ENCODE data around the gene PIM1. TPM values are rescaled to one million over a fixed set of nuclear protein-coding genes. Genes with fewer than 3 reads are reported as not detected.

Gene PIM1
- total RNA-seq, 1 donor: 8.7 TPM

DNA sequence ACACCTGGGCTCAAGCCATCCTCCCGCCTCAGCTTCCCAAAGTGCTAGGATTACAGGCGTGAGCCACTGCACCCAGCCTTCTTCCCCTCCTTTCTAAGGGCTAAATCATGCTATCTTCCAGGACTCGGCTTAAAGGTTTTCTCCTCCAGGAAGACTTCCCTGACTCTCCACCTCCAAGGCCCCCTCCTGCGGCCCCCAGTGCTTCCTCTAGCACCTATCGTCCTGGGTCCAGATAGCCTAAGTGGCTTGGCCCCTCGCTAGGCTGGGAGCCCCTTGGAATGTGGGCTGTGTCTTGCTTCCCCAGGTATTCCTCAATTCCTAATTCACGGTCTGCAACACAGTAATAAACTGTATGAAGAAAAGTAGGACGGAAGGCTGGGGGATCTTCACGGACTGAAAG, 36.7 kb downstream of the PIM1 start:
- DNase-seq (ENCODE audit: low read depth): no peak
- no peak overlapping the region for H3K4me3 ChIP-seq (ENCODE audit: low read depth, low read length)
- TF ChIP-seq CTCF (IDR thresholded peaks at IDR 0.05; ENCODE audit: insufficient read depth, low read length): no peak

DNA sequence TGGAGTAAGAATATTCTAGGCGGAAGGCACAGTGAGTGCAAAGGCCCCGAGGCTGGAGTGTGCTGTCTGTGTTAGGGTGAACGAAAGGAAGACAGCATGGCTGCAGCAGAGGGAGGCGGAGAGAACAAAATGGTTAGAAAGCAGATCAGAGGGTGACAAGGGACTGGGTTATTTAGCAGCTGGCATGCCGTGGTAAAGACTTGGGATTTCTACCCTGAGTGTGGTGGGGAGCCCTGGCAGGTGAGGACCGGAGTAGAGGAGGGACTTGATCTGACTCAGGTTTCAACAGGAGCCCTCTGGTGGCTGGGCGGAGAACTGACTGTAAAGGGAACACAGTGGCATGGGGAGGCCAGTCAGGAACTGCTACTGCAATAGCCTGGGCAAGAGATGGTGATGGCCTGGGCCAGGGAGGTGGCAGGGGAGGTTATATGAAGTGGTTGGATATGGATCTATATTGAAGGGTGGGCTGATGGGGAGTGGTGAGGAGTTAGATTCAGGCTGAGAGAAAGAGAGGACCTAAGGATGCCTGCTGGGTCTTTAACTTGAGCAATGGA, 38.0 kb downstream of the PIM1 start:
- H3K4me3 ChIP-seq (ENCODE audit: low read depth, low read length): no peak overlapping the region
- peak; percentile 76 for DNase-seq (ENCODE audit: low read depth)
- peak; percentile 80 for TF ChIP-seq CTCF (IDR thresholded peaks at IDR 0.05; ENCODE audit: insufficient read depth, low read length)

DNA sequence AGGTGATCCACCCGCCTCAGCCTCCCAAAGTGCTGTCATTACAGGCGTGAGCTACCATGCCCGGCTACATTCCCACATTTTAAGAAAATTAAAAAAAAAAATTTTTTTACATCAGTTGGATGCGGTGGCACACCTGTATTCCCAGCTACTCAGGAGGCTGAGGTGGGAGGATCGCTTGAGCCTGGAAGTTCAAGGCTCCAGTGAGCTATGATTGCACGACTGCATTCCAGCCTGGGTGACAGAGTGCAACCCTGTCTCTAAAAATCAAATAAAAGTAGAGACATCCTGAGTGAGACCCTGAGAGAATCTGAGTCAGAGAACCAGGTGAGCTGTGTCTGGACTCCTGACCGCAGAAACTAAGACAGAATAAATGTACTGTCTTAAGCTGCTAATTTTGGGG, 38.8 kb downstream of the PIM1 start:
- no peak for DNase-seq (ENCODE audit: low read depth)
- no peak for TF ChIP-seq CTCF (IDR thresholded peaks at IDR 0.05; ENCODE audit: insufficient read depth, low read length)
- no peak overlapping the region for H3K4me3 ChIP-seq (ENCODE audit: low read depth, low read length)

GRCh38 chr6:37209461-37210205, 39.7 kb downstream of the PIM1 start:
- DNase-seq (ENCODE audit: low read depth): no peak
- H3K4me3 ChIP-seq (ENCODE audit: low read depth, low read length): no peak overlapping the region
- no peak for TF ChIP-seq CTCF (IDR thresholded peaks at IDR 0.05; ENCODE audit: insufficient read depth, low read length)

DNA sequence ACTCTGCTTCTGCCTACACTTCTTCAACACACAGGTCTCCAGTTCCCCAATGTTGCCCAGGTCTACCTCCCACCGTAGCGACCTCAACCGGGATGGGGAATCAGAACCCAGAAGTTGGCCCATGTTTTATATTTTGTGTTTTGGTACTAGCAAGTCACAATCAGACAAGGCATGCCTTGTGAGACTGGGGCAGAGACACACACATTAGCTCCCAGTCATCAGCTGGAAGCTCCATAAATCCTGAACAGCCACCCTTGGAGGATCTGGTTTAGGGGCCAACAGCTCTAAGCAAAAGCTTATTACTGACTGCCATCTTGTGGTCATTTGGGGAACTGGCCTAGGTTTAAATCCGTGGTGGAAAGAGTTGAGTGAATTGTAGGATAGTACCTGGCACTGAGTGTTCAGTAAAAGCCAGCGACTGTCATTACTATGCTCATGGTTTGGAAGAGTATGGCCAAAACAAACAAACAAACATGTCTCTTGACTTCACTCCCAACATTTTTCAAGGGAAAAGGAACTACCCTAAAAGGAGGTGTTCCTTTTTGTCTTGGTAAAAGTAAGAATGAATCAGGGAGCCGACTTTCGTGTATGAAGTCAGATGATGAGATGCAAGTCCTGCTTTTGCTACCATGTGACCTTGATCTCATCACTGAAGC, 40.5 kb downstream of the PIM1 start:
- DNase-seq (ENCODE audit: low read depth): peak; percentile 95
- H3K4me3 ChIP-seq (ENCODE audit: low read depth, low read length): no peak overlapping the region

GRCh38 chr6:37212268-37212667, 42.3 kb downstream of the PIM1 start:
- TF ChIP-seq CTCF (IDR thresholded peaks at IDR 0.05; ENCODE audit: insufficient read depth, low read length): no peak
- H3K4me3 ChIP-seq (ENCODE audit: low read depth, low read length): no peak overlapping the region
- DNase-seq (ENCODE audit: low read depth): no peak

More for the DNA sequence above, 40.5 kb downstream of the PIM1 start:
- TF ChIP-seq CTCF (IDR thresholded peaks at IDR 0.05; ENCODE audit: insufficient read depth, low read length): peak; percentile 94

Measured in fibroblast of the aortic adventitia (primary cell).